ENCODE measurements around the gene RHBDD1.

Gene RHBDD1

DNA sequence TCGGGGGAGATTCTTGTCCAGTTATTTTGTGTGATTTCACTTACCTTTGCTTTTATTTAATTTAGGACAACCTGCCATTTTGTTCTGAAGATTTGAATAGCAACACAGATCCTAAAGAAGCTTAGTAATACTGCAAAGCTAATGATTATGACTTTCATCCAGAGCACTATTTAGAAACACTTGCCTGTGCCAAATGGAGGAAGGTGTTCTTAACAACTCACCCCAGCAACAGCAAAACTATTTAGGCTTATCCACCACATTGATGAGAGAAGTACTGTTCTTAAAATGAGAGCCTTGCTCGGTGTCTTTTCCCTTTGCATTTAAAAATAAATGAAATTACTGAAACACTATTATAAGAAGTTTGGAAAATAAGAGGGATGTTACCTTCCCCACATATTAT lies 59.7 kb downstream of the RHBDD1 start:
- H3K4me1 ChIP-seq (ENCODE audit: control insufficient read depth, insufficient read depth, low read length) = no peaks in the 10 kb centered on the region
- no peak overlapping the region for H3K4me3 ChIP-seq (ENCODE audit: low read length)
- no peaks in the 10 kb centered on the region for H3K36me3 ChIP-seq (ENCODE audit: control insufficient read depth, insufficient read depth, low read length)

GRCh38 chr2:226898121-226898520 lies 62.3 kb downstream of the RHBDD1 start:
- H3K9ac ChIP-seq (ENCODE audit: low read length) = no peak overlapping the region
- no peaks in the 10 kb centered on the region for H3K27me3 ChIP-seq (ENCODE audit: control insufficient read depth, insufficient read depth, low read length)
- no peak overlapping the region for H3K4me3 ChIP-seq (ENCODE audit: low read length)
- H3K36me3 ChIP-seq (ENCODE audit: control insufficient read depth, insufficient read depth, low read length) = no peaks in the 10 kb centered on the region
- H3K9me3 ChIP-seq (ENCODE audit: control insufficient read depth, low read length) = no peaks in the 10 kb centered on the region
- no peaks in the 10 kb centered on the region for H3K4me1 ChIP-seq (ENCODE audit: control insufficient read depth, insufficient read depth, low read length)

More for the DNA sequence above, 59.7 kb downstream of the RHBDD1 start:
- H3K9ac ChIP-seq (ENCODE audit: low read length) = no peak overlapping the region
- H3K27me3 ChIP-seq (ENCODE audit: control insufficient read depth, insufficient read depth, low read length) = no peaks in the 10 kb centered on the region
- H3K9me3 ChIP-seq (ENCODE audit: control insufficient read depth, low read length) = no peaks in the 10 kb centered on the region

GRCh38 chr2:226898897-226899296 lies 63.0 kb downstream of the RHBDD1 start:
- Histone ChIP-seq H3K27me3 (ENCODE audit: control insufficient read depth, insufficient read depth, low read length) (no peaks in the 10 kb centered on the region), H3K4me3 (ENCODE audit: low read length) (no peak overlapping the region), H3K9me3 (ENCODE audit: control insufficient read depth, low read length) (no peaks in the 10 kb centered on the region), H3K36me3 (ENCODE audit: control insufficient read depth, insufficient read depth, low read length) (no peaks in the 10 kb centered on the region), H3K4me1 (ENCODE audit: control insufficient read depth, insufficient read depth, low read length) (no peaks in the 10 kb centered on the region), H3K9ac (ENCODE audit: low read length) (no peak overlapping the region)

DNA sequence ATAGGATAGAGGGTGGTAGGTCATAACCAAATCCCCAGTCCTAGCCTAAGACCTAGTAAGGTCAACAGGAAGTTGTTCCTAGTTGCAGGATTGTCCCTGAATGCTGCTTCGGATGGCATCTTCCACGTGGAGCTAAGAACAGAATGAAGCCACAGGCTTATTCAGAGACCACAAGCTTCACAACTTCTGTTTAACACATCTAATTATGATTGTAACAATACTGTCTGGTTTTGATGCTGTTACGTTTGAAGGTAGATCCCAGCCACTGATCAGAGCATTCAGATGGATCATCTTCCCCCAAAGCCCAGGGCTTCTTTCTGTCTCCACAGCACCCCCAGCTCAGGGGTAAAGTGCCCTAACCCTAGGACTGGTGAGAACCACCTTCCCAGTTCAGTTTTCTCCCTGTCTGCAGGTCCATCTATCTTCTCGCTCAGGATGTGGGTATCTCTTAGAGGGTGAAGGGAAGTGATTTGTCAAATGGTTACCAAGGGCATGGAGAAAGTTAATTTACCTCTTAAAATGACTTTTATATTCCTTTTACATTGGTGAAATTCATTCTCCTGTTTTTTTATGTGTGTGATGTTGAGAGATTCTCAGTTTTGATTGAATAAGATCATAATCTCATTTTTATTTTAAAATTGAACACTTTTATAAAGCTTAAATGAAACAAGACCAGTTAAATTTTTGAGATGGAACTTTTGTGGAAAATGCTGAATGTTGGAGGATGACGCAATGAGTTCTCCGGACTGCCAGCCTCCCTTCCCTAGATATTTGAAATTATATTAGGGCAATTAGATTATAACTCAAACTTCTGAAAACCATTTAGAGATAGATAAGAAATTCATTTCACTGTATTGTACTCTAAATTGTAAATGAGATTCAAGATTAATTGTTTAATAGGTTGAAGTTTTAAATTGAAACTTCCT lies 66.5 kb downstream of the RHBDD1 start:
- Histone ChIP-seq H3K9me3 (ENCODE audit: control insufficient read depth, low read length) (no peaks in the 10 kb centered on the region), H3K36me3 (ENCODE audit: control insufficient read depth, insufficient read depth, low read length) (no peaks in the 10 kb centered on the region), H3K9ac (ENCODE audit: low read length) (no peak overlapping the region), H3K4me1 (ENCODE audit: control insufficient read depth, insufficient read depth, low read length) (no peaks in the 10 kb centered on the region), H3K27me3 (ENCODE audit: control insufficient read depth, insufficient read depth, low read length) (no peaks in the 10 kb centered on the region), H3K4me3 (ENCODE audit: low read length) (no peak overlapping the region)

DNA sequence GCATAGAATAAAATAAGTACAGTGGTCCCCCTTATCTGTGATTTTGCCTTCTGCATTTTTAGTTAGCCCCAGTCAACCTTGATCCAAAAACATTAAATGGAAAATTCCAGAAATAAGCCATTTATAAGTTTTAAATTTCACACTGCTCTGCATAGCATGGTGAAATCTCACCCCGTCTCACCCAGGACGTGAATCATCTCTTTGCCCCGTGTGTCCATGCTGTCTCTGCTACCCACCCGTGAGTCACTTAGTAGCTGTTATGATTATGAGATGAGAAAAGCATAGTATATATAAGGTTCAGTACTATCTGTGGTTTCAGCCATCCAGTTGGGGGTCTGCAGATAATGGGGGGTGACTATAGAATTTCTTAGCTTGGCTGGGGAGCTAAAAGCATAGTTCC lies 67.3 kb downstream of the RHBDD1 start:
- no peaks in the 10 kb centered on the region for H3K4me1 ChIP-seq (ENCODE audit: control insufficient read depth, insufficient read depth, low read length)

DNA sequence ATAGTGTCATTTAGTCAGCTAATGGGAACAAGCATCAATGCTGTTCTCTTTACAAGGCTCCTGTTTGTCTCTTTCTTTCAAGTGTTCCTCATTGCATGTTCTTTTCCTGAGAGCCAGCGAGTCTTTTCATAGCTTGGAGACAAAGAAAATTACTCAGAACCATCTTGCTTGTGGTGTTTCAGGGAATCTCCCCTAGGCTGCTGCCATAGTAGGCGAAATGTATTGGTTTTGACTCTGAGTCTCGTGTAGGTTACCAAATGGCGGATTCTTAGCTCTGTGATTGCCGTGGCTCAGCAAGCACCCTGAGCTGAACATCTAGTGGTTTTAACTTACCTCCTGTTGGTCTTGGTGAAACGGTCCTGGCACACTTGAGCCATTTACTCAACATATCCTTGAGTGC lies 68.7 kb downstream of the RHBDD1 start:
- Histone ChIP-seq H3K4me1 (ENCODE audit: control insufficient read depth, insufficient read depth, low read length) (no peaks in the 10 kb centered on the region), H3K9ac (ENCODE audit: low read length) (no peak overlapping the region), H3K27me3 (ENCODE audit: control insufficient read depth, insufficient read depth, low read length) (no peaks in the 10 kb centered on the region), H3K4me3 (ENCODE audit: low read length) (no peak overlapping the region), H3K36me3 (ENCODE audit: control insufficient read depth, insufficient read depth, low read length) (no peaks in the 10 kb centered on the region), H3K9me3 (ENCODE audit: control insufficient read depth, low read length) (no peaks in the 10 kb centered on the region)

More for the DNA sequence above, 67.3 kb downstream of the RHBDD1 start:
- H3K9ac ChIP-seq (ENCODE audit: low read length) = no peak overlapping the region
- H3K27me3 ChIP-seq (ENCODE audit: control insufficient read depth, insufficient read depth, low read length) = no peaks in the 10 kb centered on the region
- H3K36me3 ChIP-seq (ENCODE audit: control insufficient read depth, insufficient read depth, low read length) = no peaks in the 10 kb centered on the region
- H3K9me3 ChIP-seq (ENCODE audit: control insufficient read depth, low read length) = no peaks in the 10 kb centered on the region
- no peak overlapping the region for H3K4me3 ChIP-seq (ENCODE audit: low read length)

DNA sequence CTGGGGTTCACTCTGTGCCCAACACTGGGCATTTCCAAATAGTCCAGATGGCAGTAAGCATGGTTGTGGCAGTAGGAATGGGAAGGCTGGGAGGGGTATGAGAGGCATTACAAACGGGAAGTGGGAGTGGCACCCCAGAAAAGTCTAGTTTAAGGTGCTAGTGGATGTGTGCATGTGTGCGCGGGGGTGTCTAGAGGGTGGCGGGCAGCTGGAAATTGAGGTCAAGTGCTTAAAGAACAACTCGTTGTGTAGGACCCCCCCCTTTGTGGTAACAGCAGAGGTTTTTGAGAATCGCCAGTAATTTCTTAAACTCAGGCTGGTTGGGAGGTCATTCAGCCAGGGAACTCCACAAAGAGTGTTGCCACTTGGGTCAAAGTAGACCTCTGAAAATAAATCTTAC lies 69.9 kb downstream of the RHBDD1 start:
- Histone ChIP-seq H3K9ac (ENCODE audit: low read length) (no peak overlapping the region), H3K4me1 (ENCODE audit: control insufficient read depth, insufficient read depth, low read length) (no peaks in the 10 kb centered on the region), H3K4me3 (ENCODE audit: low read length) (no peak overlapping the region), H3K27me3 (ENCODE audit: control insufficient read depth, insufficient read depth, low read length) (no peaks in the 10 kb centered on the region), H3K36me3 (ENCODE audit: control insufficient read depth, insufficient read depth, low read length) (no peaks in the 10 kb centered on the region), H3K9me3 (ENCODE audit: control insufficient read depth, low read length) (no peaks in the 10 kb centered on the region)

- no peak overlapping the region for H3K4me3 ChIP-seq (ENCODE audit: low read length)
Measured at GRCh38 chr2:226906163-226906693, 70.4 kb downstream of the RHBDD1 start.

DNA sequence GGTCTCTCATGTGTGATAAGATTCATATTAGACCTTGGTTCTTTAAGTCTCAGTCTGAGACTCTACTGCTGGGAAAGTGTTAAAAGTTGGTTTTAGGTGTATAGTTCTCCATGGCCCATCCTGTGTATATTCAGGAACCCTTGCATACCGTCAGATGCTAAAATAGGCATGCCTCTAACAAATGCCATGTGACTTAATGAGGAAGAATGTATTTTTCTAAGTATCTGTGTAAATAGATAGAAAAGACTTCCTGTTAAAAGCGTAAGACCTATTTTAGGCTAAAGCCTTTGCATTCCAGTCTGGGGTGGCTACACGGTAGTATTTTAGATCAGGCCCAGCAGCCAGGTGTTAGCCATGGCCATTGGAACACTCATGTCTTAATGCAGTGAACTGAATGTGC lies 73.3 kb downstream of the RHBDD1 start:
- Histone ChIP-seq H3K9me3 (ENCODE audit: control insufficient read depth, low read length) (no peaks in the 10 kb centered on the region), H3K4me3 (ENCODE audit: low read length) (no peak overlapping the region), H3K27me3 (ENCODE audit: control insufficient read depth, insufficient read depth, low read length) (no peaks in the 10 kb centered on the region), H3K36me3 (ENCODE audit: control insufficient read depth, insufficient read depth, low read length) (no peaks in the 10 kb centered on the region), H3K9ac (ENCODE audit: low read length) (no peak overlapping the region), H3K4me1 (ENCODE audit: control insufficient read depth, insufficient read depth, low read length) (no peaks in the 10 kb centered on the region)

More at GRCh38 chr2:226906163-226906693, 70.4 kb downstream of the RHBDD1 start:
- H3K4me1 ChIP-seq (ENCODE audit: control insufficient read depth, insufficient read depth, low read length) = no peaks in the 10 kb centered on the region
- no peaks in the 10 kb centered on the region for H3K27me3 ChIP-seq (ENCODE audit: control insufficient read depth, insufficient read depth, low read length)
- H3K9me3 ChIP-seq (ENCODE audit: control insufficient read depth, low read length) = no peaks in the 10 kb centered on the region
- H3K9ac ChIP-seq (ENCODE audit: low read length) = no peak overlapping the region
- H3K36me3 ChIP-seq (ENCODE audit: control insufficient read depth, insufficient read depth, low read length) = no peaks in the 10 kb centered on the region

DNA sequence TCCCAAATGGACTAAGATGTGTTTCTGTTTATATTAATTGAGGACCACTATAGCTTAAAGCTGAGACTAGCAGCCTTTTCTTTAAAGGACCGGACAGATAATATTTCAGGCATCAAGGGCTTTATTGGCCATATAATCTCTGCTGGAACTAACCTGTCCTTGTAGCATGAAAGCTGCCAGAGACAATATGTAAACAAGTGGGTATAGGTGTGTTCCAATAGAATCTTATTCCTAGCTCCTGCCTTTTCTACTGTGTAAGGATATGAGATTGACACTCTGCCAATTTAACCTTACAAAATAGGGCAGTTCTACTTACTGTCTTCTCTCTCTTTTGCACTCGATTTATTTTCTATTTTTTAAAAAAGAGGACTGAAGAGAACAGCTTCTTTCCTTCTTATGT lies 74.0 kb downstream of the RHBDD1 start:
- Histone ChIP-seq H3K4me3 (ENCODE audit: low read length) (no peak overlapping the region), H3K27me3 (ENCODE audit: control insufficient read depth, insufficient read depth, low read length) (no peaks in the 10 kb centered on the region), H3K9me3 (ENCODE audit: control insufficient read depth, low read length) (no peaks in the 10 kb centered on the region), H3K4me1 (ENCODE audit: control insufficient read depth, insufficient read depth, low read length) (no peaks in the 10 kb centered on the region), H3K36me3 (ENCODE audit: control insufficient read depth, insufficient read depth, low read length) (no peaks in the 10 kb centered on the region), H3K9ac (ENCODE audit: low read length) (no peak overlapping the region)

GRCh38 chr2:226910384-226910783 lies 74.5 kb downstream of the RHBDD1 start:
- Histone ChIP-seq H3K27me3 (ENCODE audit: control insufficient read depth, insufficient read depth, low read length) (no peaks in the 10 kb centered on the region), H3K4me1 (ENCODE audit: control insufficient read depth, insufficient read depth, low read length) (no peaks in the 10 kb centered on the region), H3K9me3 (ENCODE audit: control insufficient read depth, low read length) (no peaks in the 10 kb centered on the region), H3K4me3 (ENCODE audit: low read length) (no peak overlapping the region), H3K36me3 (ENCODE audit: control insufficient read depth, insufficient read depth, low read length) (no peaks in the 10 kb centered on the region), H3K9ac (ENCODE audit: low read length) (no peak overlapping the region)

- Histone ChIP-seq H3K4me1 (ENCODE audit: control insufficient read depth, insufficient read depth, low read length) (no peaks in the 10 kb centered on the region), H3K4me3 (ENCODE audit: low read length) (no peak overlapping the region), H3K27me3 (ENCODE audit: control insufficient read depth, insufficient read depth, low read length) (no peaks in the 10 kb centered on the region), H3K9me3 (ENCODE audit: control insufficient read depth, low read length) (no peaks in the 10 kb centered on the region), H3K9ac (ENCODE audit: low read length) (no peak overlapping the region), H3K36me3 (ENCODE audit: control insufficient read depth, insufficient read depth, low read length) (no peaks in the 10 kb centered on the region)
Measured at GRCh38 chr2:226911932-226912331, 76.1 kb downstream of the RHBDD1 start.

Data from mucosa of stomach (tissue), 1 donor.